Stimulated activated CD8-positive, alpha-beta memory T cell treated with anti-CD3 and anti-CD28 coated beads, Interleukin-4, amount 100 ng/mL, for 48 hours (primary cell): ENCODE data around the gene C9orf50.
"Not testable (repeated sequence)": the region's sequence is repeated elsewhere in the genome, so short reads cannot be mapped to it uniquely, and the experiment has no call there.

Source experiments
- DNase-seq: peaks from one replicate; pipeline ENCODE4 v3.0.0-alpha.2; 2020

The C9orf50 gene

GRCh38 chr9:129647635-129648034 is 26.7 kb upstream of the C9orf50 start:
- DNase-seq: no peak

GRCh38 chr9:129646654-129647053 is 25.8 kb upstream of the C9orf50 start:
- no peak for DNase-seq

GRCh38 chr9:129646252-129646651 is 25.4 kb upstream of the C9orf50 start:
- no peak for DNase-seq

- DNase-seq: no peak
Observed at GRCh38 chr9:129644902-129645301, 24.0 kb upstream of the C9orf50 start.

- no peak for DNase-seq
Observed at GRCh38 chr9:129644365-129644764, 23.5 kb upstream of the C9orf50 start.

- no peak for DNase-seq
Observed at GRCh38 chr9:129643706-129644105, 22.8 kb upstream of the C9orf50 start.

GRCh38 chr9:129641750-129642585 is 21.1 kb upstream of the C9orf50 start, which contains the start of gene ASB6:
TSS of gene ASB6 (minus strand) at chr9:129642151. CDS start at chr9:129641999, 152 bp downstream.
- DNase-seq: peak; percentile 100

GRCh38 chr9:129640871-129641749 is 20.2 kb upstream of the C9orf50 start:
- DNase-seq: no peak

GRCh38 chr9:129640086-129640870 is 19.4 kb upstream of the C9orf50 start:
- no peak for DNase-seq

GRCh38 chr9:129639756-129640085 is 18.8 kb upstream of the C9orf50 start:
- no peak for DNase-seq

GRCh38 chr9:129639034-129639630 is 18.2 kb upstream of the C9orf50 start:
- DNase-seq: no peak

GRCh38 chr9:129637673-129638439 is 17.0 kb upstream of the C9orf50 start:
- DNase-seq: no peak

GRCh38 chr9:129637102-129637501 is 16.2 kb upstream of the C9orf50 start:
- DNase-seq: no peak

- DNase-seq: not testable (repeated sequence)
Observed at GRCh38 chr9:129636343-129636742, 15.4 kb upstream of the C9orf50 start.

- no peak for DNase-seq
Observed at GRCh38 chr9:129635099-129636065, 14.5 kb upstream of the C9orf50 start.

GRCh38 chr9:129633848-129634247 is 12.9 kb upstream of the C9orf50 start:
- DNase-seq: no peak

GRCh38 chr9:129633207-129633606 is 12.3 kb upstream of the C9orf50 start:
- DNase-seq: no peak

GRCh38 chr9:129632460-129632859 is 11.6 kb upstream of the C9orf50 start:
- DNase-seq: no peak

- no peak for DNase-seq
Observed at GRCh38 chr9:129631674-129632129, 10.8 kb upstream of the C9orf50 start.

- peak; percentile 45 for DNase-seq
Observed at GRCh38 chr9:129630967-129631673, 10.2 kb upstream of the C9orf50 start.
